ENCODE measurements around the gene SCN11A.

- TF ChIP-seq CTCF (IDR thresholded peaks at IDR 0.05; ENCODE audit: low read depth, low read length) (no peak), EZH2phosphoT487 (IDR thresholded peaks at IDR 0.05; ENCODE audit: low read depth) (no peak)
Measured at GRCh38 chr3:39100500-39100886, 48.7 kb upstream of the SCN11A start.
